Sigmoid colon (tissue), 4 donors: ENCODE results near the gene BATF.

ENCODE experiments used
- EP300 ChIP-seq, 4 donors: sonication (generic); formaldehyde crosslinking; IDR thresholded peaks; one replicate each; pipeline ENCODE4 v1.6.1; 2017; ENCODE audit warnings: antibody characterized with exemption in 4 of 4
- POLR2A ChIP-seq, 2 donors: fragments of 450-650 bp; IDR thresholded peaks; one replicate each; pipeline ENCODE4 v1.6.1; 2016; ENCODE audit warnings: antibody characterized with exemption in 2 of 2, mild to moderate bottlenecking in 2 of 2, moderate library complexity in 2 of 2
- POLR2AphosphoS5 ChIP-seq, 4 donors: sonication (generic); formaldehyde crosslinking; IDR thresholded peaks; one replicate each; pipeline ENCODE4 v1.6.1; 2017; ENCODE audit warnings: antibody characterized with exemption in 4 of 4
- TF ChIP-seq, protein P1 (sequence below), 4 experiments: fragments of 450-650 bp in 3 of 4; fragments of 200-600 bp in 1 of 4; IDR thresholded peaks; one replicate each; pipeline ENCODE4 v1.5.1; 2016 to 2019; ENCODE audit warnings: antibody characterized with exemption in 4 of 4, mild to moderate bottlenecking in 3 of 4, moderate library complexity in 2 of 4

GRCh38 chr14:75519394-75519793, 2.9 kb upstream of the BATF start:
- TF ChIP-seq, protein P1, sequence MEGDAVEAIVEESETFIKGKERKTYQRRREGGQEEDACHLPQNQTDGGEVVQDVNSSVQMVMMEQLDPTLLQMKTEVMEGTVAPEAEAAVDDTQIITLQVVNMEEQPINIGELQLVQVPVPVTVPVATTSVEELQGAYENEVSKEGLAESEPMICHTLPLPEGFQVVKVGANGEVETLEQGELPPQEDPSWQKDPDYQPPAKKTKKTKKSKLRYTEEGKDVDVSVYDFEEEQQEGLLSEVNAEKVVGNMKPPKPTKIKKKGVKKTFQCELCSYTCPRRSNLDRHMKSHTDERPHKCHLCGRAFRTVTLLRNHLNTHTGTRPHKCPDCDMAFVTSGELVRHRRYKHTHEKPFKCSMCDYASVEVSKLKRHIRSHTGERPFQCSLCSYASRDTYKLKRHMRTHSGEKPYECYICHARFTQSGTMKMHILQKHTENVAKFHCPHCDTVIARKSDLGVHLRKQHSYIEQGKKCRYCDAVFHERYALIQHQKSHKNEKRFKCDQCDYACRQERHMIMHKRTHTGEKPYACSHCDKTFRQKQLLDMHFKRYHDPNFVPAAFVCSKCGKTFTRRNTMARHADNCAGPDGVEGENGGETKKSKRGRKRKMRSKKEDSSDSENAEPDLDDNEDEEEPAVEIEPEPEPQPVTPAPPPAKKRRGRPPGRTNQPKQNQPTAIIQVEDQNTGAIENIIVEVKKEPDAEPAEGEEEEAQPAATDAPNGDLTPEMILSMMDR (IDR thresholded peaks at IDR 0.05), result no peak
- TF ChIP-seq POLR2AphosphoS5 (IDR thresholded peaks at IDR 0.05) (no peak), POLR2A (IDR thresholded peaks at IDR 0.05) (no peak), EP300 (IDR thresholded peaks at IDR 0.05) (no peak)
